IPS-20b (cell line): ENCODE data around the gene TCERG1L.
"Not testable (repeated sequence)": the region's sequence is repeated elsewhere in the genome, so short reads cannot be mapped to it uniquely, and the experiment has no call there.

Experiments used
- H3K27ac ChIP-seq: one replicate; pipeline ENCODE4 v1.5.1; 2013; ENCODE audit warnings: low read length
- H3K27me3 ChIP-seq: 2 replicates; pipeline ENCODE4 v1.6.1; 2013; ENCODE audit warnings: mild to moderate bottlenecking, low read length, inconsistent platforms; ENCODE audit not compliant: insufficient read depth
- H3K36me3 ChIP-seq: 2 replicates; pipeline ENCODE4 v1.6.1; 2013; ENCODE audit warnings: low read depth, mild to moderate bottlenecking, inconsistent platforms, low read length, moderate library complexity; ENCODE audit not compliant: insufficient read depth
- H3K4me1 ChIP-seq: 2 replicates; pipeline ENCODE4 v1.6.1; 2013; ENCODE audit warnings: mild to moderate bottlenecking, control low read depth, inconsistent platforms, low read length, moderate library complexity; ENCODE audit not compliant: insufficient read depth
- H3K4me3 ChIP-seq: 2 replicates; pipeline ENCODE4 v1.5.1; 2013; ENCODE audit warnings: mild to moderate bottlenecking, low read length, inconsistent platforms
- H3K9ac ChIP-seq: 2 replicates; pipeline ENCODE4 v1.6.1; 2013; ENCODE audit warnings: low read depth, mild to moderate bottlenecking, inconsistent platforms, low read length, moderate library complexity
- H3K9me3 ChIP-seq: 2 replicates; pipeline ENCODE4 v1.6.1; 2013; ENCODE audit warnings: mild to moderate bottlenecking, low read depth, low read length, inconsistent platforms; ENCODE audit not compliant: insufficient read depth

Gene TCERG1L

DNA sequence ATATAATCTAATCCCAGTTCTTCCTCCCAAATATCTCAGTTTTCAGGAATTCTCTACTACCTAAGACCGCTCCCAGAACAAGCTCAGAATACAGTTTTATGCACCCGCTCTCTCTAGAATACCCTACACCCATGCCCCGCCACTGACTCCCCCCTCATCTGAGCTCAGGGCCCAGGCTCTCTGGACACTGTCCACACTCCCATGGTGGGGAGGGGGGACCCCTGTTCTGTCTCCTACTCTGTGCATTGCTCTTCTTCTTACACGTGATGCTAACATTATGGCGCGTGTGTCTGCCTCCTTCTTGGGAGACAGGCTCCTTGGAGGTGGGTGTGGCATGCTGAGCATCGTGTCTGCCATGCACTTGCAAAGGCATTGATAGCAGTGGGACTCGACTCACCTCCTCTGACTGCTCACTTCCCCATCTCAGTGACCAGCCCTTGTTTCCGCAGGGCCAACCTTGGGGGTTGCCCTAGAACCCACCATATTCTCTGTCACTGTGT, 127.9 kb downstream of the TCERG1L start:
- Histone ChIP-seq H3K9ac (no peak overlapping the region), H3K9me3 (no peaks in the 10 kb centered on the region), H3K36me3 (no peaks in the 10 kb centered on the region), H3K4me1 (no peaks in the 10 kb centered on the region), H3K27ac (no peak overlapping the region), H3K4me3 (no peak overlapping the region), H3K27me3 (no peaks in the 10 kb centered on the region)

DNA sequence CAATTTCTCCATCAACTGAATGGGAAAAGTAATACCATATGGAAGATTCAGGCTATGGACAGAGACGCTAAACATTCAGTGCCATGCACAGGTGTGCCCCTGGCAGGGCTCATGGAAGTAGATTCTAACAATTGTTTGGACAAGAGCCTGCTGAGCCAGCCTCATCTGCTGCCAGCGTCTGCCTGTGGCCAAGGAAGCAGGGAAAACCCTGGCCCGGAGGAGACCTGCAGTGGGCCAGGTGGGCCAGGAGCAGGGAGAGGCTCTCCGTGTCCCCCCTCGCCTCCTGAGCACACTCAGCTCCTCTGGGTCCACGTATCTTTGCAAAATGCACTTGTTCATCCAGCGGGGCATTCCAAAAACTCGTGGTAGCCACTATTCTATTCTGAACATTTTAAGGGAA, 130.1 kb downstream of the TCERG1L start:
- Histone ChIP-seq H3K4me1 (no peaks in the 10 kb centered on the region), H3K9me3 (peaks cover 4% of the 10 kb centered on the region; the same call in 1 of the 2 replicates), H3K27me3 (no peaks in the 10 kb centered on the region), H3K36me3 (no peaks in the 10 kb centered on the region), H3K4me3 (no peak overlapping the region), H3K27ac (no peak overlapping the region), H3K9ac (no peak overlapping the region)

DNA sequence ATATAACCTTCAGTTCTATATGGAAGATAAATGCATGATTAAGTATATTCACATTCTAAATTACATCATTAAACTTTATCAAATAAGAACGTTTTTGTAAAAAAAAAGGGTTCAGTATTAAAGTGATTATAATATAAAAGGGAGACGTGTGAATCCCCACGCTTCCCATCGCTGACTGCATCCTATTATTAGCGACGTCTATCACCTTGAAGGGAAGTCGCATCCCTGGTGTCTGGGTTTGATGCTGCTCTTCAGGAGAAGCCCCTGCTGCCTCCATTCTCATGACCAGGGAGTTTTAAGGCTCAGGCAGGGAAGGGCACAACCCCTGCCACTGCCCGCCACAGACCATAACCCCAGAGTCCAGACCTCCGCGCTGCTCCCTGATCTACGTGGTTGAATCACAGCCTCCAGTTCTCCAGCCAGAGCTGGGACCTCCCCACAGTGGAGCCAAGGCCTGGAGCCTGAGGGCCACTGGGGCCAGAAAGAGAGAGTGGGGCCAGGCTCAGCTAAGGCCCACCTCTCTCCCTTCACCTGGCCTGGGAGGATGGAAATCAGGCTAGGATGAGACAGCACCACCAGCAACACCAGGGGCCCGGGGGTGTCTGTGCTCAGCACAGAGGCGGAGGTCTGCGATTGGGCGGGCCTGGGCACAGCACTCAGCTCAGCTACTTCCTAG, 130.6 kb downstream of the TCERG1L start:
- no peak overlapping the region for H3K27ac ChIP-seq
- H3K4me1 ChIP-seq = no peaks in the 10 kb centered on the region
- no peaks in the 10 kb centered on the region for H3K27me3 ChIP-seq
- H3K36me3 ChIP-seq = no peaks in the 10 kb centered on the region
- no peak overlapping the region for H3K9ac ChIP-seq
- no peak overlapping the region for H3K4me3 ChIP-seq
- peaks cover 6% of the 10 kb centered on the region; the same call in 1 of the 2 replicates for H3K9me3 ChIP-seq

DNA sequence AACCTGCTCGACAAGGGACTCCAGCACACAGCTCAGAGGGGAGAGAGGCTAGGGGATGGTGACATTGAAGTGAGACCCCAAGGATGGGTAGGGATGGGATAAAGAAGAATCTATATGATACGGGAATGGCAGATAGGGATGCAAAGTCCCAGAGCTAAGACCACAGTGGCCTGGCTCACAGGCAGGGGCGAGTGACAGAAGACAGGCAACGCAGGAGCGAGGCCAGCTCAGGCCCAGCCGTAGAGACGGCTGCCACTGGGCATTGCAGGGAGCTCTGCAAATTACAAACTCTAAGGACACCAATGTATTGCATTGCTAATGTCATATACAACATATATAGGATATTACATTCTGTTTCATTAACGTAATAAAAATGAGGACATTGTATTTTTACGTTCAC, 131.4 kb downstream of the TCERG1L start:
- Histone ChIP-seq H3K27me3 (no peaks in the 10 kb centered on the region), H3K9ac (no peak overlapping the region), H3K4me1 (no peaks in the 10 kb centered on the region), H3K4me3 (no peak overlapping the region), H3K36me3 (no peaks in the 10 kb centered on the region), H3K9me3 (peaks cover 6% of the 10 kb centered on the region; the same call in 1 of the 2 replicates), H3K27ac (no peak overlapping the region)

DNA sequence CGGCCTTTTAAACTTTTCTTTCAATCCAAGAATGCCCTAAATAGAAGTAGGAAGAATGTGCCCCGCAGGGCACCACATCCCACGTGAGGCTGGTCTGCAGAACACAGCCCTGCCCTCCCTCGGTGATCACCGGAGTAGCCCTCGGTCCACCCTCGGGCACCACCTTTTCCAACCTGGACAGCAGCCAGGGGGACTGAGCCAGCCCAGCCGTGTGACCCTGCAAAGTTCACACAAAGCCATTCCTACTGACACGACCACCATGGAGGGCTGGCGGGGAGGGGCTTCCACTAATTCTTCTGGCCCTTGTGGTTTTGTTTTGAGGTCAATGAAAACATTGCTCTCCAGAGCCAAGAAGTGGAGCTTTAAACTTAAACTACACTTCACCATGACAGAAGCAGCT, 132.2 kb downstream of the TCERG1L start:
- H3K4me1 ChIP-seq = no peaks in the 10 kb centered on the region
- no peak overlapping the region for H3K4me3 ChIP-seq
- no peaks in the 10 kb centered on the region for H3K36me3 ChIP-seq
- peaks cover 6% of the 10 kb centered on the region; the same call in 1 of the 2 replicates for H3K9me3 ChIP-seq
- H3K27ac ChIP-seq = no peak overlapping the region
- no peaks in the 10 kb centered on the region for H3K27me3 ChIP-seq
- no peak overlapping the region for H3K9ac ChIP-seq

DNA sequence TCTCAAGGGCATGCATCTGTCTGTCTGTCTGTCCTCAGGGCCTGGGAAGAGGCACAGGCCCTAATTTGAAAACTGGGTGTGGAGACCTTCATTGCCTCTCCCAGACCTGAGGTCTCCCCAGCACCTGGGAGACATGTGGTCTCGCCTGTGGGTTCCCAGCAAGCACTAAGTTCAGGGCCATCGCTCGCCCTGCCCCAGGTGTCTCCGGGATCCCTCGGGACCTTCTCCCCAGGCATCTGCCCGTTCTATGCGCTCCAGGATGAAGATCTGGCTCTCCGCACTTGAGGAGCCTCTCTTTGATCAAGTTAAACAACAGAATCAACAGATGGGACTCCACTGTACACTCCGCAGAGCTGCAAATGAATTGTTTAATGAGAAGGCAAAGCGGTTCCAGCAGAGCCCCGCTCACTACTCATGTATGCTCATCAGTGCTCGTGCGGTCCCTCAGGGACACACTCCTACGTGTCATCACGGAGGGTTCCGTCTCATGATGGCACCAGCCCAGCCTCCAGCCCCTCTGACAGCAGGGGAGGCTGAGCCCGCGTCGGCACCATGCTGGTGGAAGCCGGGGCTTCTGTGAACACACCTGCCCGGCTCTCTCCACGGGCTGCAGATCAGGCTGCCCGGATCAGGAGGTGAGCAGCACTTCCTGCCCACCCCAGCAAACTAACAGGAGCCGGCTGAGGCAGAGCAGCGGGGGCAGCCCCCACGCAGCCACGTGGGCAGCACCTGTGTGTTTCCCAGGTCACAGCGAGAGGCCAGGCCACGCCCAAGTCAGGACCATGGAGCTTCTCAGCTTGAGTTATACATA, 132.8 kb downstream of the TCERG1L start:
- Histone ChIP-seq H3K9me3 (peaks cover 6% of the 10 kb centered on the region; the same call in 1 of the 2 replicates), H3K4me1 (no peaks in the 10 kb centered on the region), H3K27ac (no peak overlapping the region), H3K9ac (no peak overlapping the region), H3K36me3 (no peaks in the 10 kb centered on the region), H3K4me3 (no peak overlapping the region), H3K27me3 (no peaks in the 10 kb centered on the region)

DNA sequence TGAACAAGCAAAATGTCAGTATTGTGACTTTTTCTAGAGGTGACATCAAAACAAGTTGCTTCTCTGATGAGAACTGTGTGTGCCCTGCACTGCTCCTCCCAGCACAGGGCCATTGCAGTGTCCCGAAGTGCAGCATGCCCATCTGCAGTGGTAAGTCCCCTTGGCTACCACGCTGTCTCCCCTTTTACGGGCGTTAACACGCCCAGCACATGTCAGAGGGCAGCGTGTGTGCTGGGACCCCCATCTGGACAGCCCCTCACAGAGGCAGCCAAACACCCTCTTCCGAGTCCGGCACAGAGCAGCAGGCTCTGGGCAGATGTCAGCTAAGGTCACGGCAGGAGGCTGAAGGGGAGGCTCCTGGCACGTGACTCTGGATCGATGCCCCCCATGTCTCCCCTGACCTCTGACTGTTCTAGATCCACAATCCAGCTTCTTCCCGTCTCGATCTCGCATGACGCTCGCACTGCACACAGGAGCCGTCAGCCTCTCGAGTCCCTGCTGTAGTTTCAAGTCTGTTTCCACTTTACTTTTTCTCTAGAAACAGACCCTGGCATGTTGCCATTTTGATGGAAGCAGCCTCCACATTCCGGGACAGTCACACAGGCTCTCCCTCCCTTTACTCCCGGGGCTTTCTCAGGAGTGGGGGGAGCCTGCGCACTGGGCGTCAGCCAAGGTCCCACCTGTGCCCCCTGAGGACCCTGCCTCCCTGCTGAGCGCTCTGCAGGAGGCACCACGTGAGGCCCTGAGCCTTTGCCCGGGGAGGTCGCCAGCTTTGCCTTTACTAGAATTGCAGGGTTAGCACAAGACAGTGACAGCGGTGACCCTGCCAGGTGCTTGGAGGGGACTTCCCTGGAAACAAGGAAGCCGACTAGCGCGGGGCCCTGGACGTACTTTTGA, 133.8 kb downstream of the TCERG1L start:
- Histone ChIP-seq H3K27ac (no peak overlapping the region), H3K36me3 (no peaks in the 10 kb centered on the region), H3K4me3 (no peak overlapping the region), H3K9me3 (peaks cover 6% of the 10 kb centered on the region; the same call in 1 of the 2 replicates), H3K9ac (no peak overlapping the region), H3K27me3 (no peaks in the 10 kb centered on the region), H3K4me1 (no peaks in the 10 kb centered on the region)

DNA sequence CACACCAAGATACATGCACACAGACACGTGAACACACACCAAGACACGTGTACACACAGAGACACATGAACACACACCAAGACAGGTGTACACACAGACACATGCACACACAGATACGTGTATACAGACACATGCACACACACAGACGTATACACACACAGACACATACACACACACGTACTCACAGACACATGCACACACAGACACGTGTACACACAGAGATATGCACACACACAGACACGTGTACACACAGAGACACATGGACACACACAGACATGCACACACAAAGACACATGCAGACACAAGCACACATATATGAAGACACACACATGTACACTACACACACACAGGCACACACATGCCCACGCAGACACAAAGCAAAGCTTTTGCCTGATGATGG, 134.6 kb downstream of the TCERG1L start:
- Histone ChIP-seq H3K27ac (no peak overlapping the region), H3K9me3 (peaks cover 6% of the 10 kb centered on the region; the same call in 1 of the 2 replicates), H3K27me3 (no peaks in the 10 kb centered on the region), H3K4me3 (no peak overlapping the region), H3K9ac (no peak overlapping the region), H3K36me3 (no peaks in the 10 kb centered on the region), H3K4me1 (no peaks in the 10 kb centered on the region)

DNA sequence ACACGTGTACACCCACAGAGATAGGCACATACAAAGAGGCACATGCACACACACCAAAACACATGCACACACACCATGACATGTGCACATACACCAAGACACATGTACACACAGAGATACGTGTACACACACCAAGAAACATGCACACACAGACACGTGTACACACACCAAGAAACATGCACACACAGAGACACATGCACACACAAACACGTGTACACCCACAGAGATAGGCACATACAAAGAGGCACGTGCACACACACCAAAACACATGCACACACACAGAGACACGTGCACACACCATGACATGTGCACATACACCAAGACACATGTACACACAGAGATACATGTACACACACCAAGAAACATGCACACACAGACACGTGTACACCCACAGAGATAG, 135.2 kb downstream of the TCERG1L start:
- H3K9me3 ChIP-seq, H3K27ac ChIP-seq, H3K4me3 ChIP-seq, H3K36me3 ChIP-seq, H3K4me1 ChIP-seq, H3K27me3 ChIP-seq, H3K9ac ChIP-seq: not testable (repeated sequence)

DNA sequence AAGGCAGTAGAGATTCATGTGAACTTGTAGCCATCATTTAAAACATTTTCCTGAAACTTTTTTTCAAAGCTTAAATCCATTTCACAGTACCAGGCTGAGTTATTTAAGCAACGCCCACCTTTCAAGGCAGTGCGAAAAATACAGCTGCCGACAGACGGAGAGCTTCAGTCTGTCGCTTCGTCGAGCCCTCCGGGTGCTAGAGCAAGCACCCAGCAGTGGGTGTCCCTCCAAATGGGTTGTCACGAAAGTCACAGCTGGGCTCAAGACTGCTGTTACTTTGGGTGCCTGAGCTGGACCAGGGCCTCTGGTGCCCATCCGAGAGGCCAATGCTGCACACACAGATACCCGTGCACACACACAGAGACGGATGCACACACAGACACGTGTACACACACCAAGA, 135.6 kb downstream of the TCERG1L start:
- no peaks in the 10 kb centered on the region for H3K4me1 ChIP-seq
- H3K9ac ChIP-seq = no peak overlapping the region
- H3K4me3 ChIP-seq = no peak overlapping the region

More for the DNA sequence above, 135.6 kb downstream of the TCERG1L start:
- H3K36me3 ChIP-seq = no peaks in the 10 kb centered on the region
- no peaks in the 10 kb centered on the region for H3K27me3 ChIP-seq
- H3K9me3 ChIP-seq = peaks cover 6% of the 10 kb centered on the region; the same call in 1 of the 2 replicates
- no peak overlapping the region for H3K27ac ChIP-seq
